ENCODE data around the gene URI1.

DNA sequence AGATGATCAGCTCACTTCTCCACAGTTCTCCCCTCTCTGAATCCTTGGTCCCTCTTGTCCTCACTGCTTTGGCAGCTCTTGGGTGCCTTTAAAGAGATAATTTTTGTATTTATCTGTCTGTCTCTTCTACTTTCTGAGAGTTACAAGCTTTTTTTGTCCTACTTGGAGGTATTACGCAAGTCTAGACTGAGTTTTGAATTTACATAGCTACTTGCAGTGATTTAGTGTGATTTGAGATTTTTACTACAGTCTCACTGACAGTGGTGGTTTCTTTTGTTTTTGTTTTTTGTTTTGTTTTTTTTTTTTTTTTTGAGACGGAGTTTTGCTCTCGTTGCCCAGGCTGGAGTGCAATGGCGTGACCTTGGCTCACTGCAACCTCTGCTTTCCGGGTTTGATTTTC, 22.1 kb downstream of the URI1 start:
- TF ChIP-seq, protein P1, sequence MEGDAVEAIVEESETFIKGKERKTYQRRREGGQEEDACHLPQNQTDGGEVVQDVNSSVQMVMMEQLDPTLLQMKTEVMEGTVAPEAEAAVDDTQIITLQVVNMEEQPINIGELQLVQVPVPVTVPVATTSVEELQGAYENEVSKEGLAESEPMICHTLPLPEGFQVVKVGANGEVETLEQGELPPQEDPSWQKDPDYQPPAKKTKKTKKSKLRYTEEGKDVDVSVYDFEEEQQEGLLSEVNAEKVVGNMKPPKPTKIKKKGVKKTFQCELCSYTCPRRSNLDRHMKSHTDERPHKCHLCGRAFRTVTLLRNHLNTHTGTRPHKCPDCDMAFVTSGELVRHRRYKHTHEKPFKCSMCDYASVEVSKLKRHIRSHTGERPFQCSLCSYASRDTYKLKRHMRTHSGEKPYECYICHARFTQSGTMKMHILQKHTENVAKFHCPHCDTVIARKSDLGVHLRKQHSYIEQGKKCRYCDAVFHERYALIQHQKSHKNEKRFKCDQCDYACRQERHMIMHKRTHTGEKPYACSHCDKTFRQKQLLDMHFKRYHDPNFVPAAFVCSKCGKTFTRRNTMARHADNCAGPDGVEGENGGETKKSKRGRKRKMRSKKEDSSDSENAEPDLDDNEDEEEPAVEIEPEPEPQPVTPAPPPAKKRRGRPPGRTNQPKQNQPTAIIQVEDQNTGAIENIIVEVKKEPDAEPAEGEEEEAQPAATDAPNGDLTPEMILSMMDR (IDR thresholded peaks at IDR 0.05; ENCODE audit: low read length): no peak
- no peak for TF ChIP-seq EZH2 (IDR thresholded peaks at IDR 0.05; ENCODE audit: borderline replicate concordance, low read length)
